HG02938 (cell line): ENCODE results near the gene FAM13B.

Source experiments
- ATAC-seq: cut with Tn5 transposase; IDR thresholded peaks from one replicate; pipeline ENCODE4 v1.9.1; 2021; ENCODE audit warnings: mild to moderate bottlenecking, moderate library complexity; ENCODE audit not compliant: unreplicated experiment

FAM13B gene

GRCh38 chr5:137902408-137903133, 130.3 kb downstream of the FAM13B start:
- ATAC-seq = no peak

- no peak for ATAC-seq
These were observed 131.7 kb downstream of the FAM13B start for GRCh38 chr5:137901011-137901817.

- ATAC-seq = no peak
These were observed 133.4 kb downstream of the FAM13B start for GRCh38 chr5:137899493-137899892.

- ATAC-seq = no peak
These were observed 136.3 kb downstream of the FAM13B start for GRCh38 chr5:137896560-137896959.

GRCh38 chr5:137894586-137894985, 138.3 kb downstream of the FAM13B start:
- no peak for ATAC-seq

GRCh38 chr5:137891849-137892248, 141.0 kb downstream of the FAM13B start:
- no peak for ATAC-seq

GRCh38 chr5:137890845-137891244, 142.0 kb downstream of the FAM13B start:
- ATAC-seq = no peak

- peak; percentile 89 for ATAC-seq
These were observed 143.8 kb downstream of the FAM13B start, which contains the start of gene PKD2L2 for GRCh38 chr5:137888863-137889759. PKD2L2 (plus strand) TSS chr5:137889457; CDS start chr5:137889492, 35 bp downstream.

GRCh38 chr5:137888466-137888862, 144.4 kb downstream of the FAM13B start:
- no peak for ATAC-seq
